HepG2 (cell line): ENCODE results near the gene CAPS. TPM values are rescaled to one million over a fixed set of nuclear protein-coding genes. Genes with fewer than 3 reads are reported as not detected.

Experiments
- AGO2 ChIP-seq: fragments of 200-400 bp; formaldehyde crosslinking; optimal IDR thresholded peaks from 2 replicates; pipeline ENCODE3; 2017; ENCODE audit warnings: mild to moderate bottlenecking, low read depth, low read length, moderate library complexity
- E2F2 ChIP-seq: sonication (generic); formaldehyde crosslinking; IDR thresholded peaks from 2 replicates; pipeline ENCODE4 v1.4.0; 2020; ENCODE audit warnings: missing genetic modification reagents, borderline replicate concordance
- HNF1A ChIP-seq, 2 experiments: sonication (generic) in 1 of 2; formaldehyde crosslinking in 1 of 2; IDR thresholded peaks; 2 replicates each; pipeline versions ENCODE4 v1.4.0 to v1.6.1; 2016 to 2020; ENCODE audit warnings: borderline replicate concordance in 1 of 2, low read depth in 1 of 2, mild to moderate bottlenecking in 1 of 2, missing genetic modification reagents in 1 of 2
- JUN ChIP-seq: sonication (generic); formaldehyde crosslinking; IDR thresholded peaks from 2 replicates; pipeline ENCODE4 v1.4.0; 2020; ENCODE audit warnings: mild to moderate bottlenecking, missing genetic modification reagents
- LBX2 ChIP-seq: sonication (generic); formaldehyde crosslinking; IDR thresholded peaks from 2 replicates; pipeline ENCODE4 v1.5.0; 2020; ENCODE audit warnings: missing genetic modification reagents, mild to moderate bottlenecking, borderline replicate concordance
- NFKBIZ ChIP-seq: IDR thresholded peaks from 2 replicates; pipeline ENCODE4 v1.6.1; 2018; ENCODE audit warnings: missing genetic modification reagents, missing compliant biosample characterization
- NR2F2 ChIP-seq: IDR thresholded peaks from 2 replicates; pipeline ENCODE4 v1.6.1; 2012; ENCODE audit warnings: low read depth, inconsistent platforms, borderline replicate concordance
- PAWR ChIP-seq: sonication (generic); formaldehyde crosslinking; IDR thresholded peaks from 2 replicates; pipeline ENCODE4 v1.4.0; 2020; ENCODE audit warnings: missing genetic modification reagents, mild to moderate bottlenecking, borderline replicate concordance
- RXRB ChIP-seq: IDR thresholded peaks from 2 replicates; pipeline ENCODE4 v1.6.1; 2016; ENCODE audit warnings: borderline replicate concordance, missing genetic modification reagents, missing compliant biosample characterization
- ZNF333 ChIP-seq: sonication (generic); formaldehyde crosslinking; IDR thresholded peaks from 2 replicates; pipeline ENCODE4 v1.4.0; 2020; ENCODE audit warnings: mild to moderate bottlenecking, missing genetic modification reagents, borderline replicate concordance
- ZNF367 ChIP-seq: sonication (generic); formaldehyde crosslinking; IDR thresholded peaks from 2 replicates; pipeline ENCODE4 v1.4.0; 2020; ENCODE audit warnings: missing genetic modification reagents, borderline replicate concordance
- ZNF446 ChIP-seq: sonication (generic); formaldehyde crosslinking; IDR thresholded peaks from 2 replicates; pipeline ENCODE4 v1.5.0; 2020; ENCODE audit warnings: mild to moderate bottlenecking, missing genetic modification reagents
- ZNF503 ChIP-seq: sonication (generic); formaldehyde crosslinking; IDR thresholded peaks from 2 replicates; pipeline ENCODE4 v1.4.0; 2020; ENCODE audit warnings: missing genetic modification reagents
- ZNF614 ChIP-seq: IDR thresholded peaks from 2 replicates; pipeline ENCODE4 v1.6.1; 2018; ENCODE audit warnings: missing biosample characterization, missing genetic modification reagents, inconsistent platforms, borderline replicate concordance
- ZNF781 ChIP-seq: sonication (generic); formaldehyde crosslinking; IDR thresholded peaks from 2 replicates; pipeline ENCODE4 v1.5.1; 2020; ENCODE audit warnings: borderline replicate concordance, mild to moderate bottlenecking, missing genetic modification reagents; ENCODE audit errors: not compliant biosample characterization
- polyA plus RNA-seq, 8 experiments: library from polyadenylated mRNA; depleted of rRNA in 3 of 8; stranded (reverse) in 7 of 8; unstranded in 1 of 8; fragments of >200 nt; fragmentation: Illumina TruSeq in 4 of 8; extraction: Trizol in 4 of 8; gene quantifications; 2 replicates each; pipeline versions ENCODE4 v1.2.1 to v1.2.3, GENCODE V29; 2011 to 2016; ENCODE audit warnings: low read depth in 4 of 8, missing spikeins in 1 of 8, mixed read lengths in 1 of 8; ENCODE audit not compliant: insufficient read depth in 1 of 8
- total RNA-seq, 5 experiments: library from RNA; depleted of rRNA; stranded (reverse); fragments of >200 nt; fragmentation: Illumina TruSeq; extraction: Trizol; gene quantifications; 2 replicates each; pipeline ENCODE4 v1.2.3, GENCODE V29; 2016; ENCODE audit warnings: low read depth in 1 of 5

Gene CAPS
- total and polyA plus RNA-seq, 2 of the 13 experiments (the other 11 are each of a cell fraction or from before 2014, with no cell fraction given), result 3.1 TPM

GRCh38 chr19:5881543-5882299 lies 32.3 kb upstream of the CAPS start (continued):
- no peak for TF ChIP-seq HNF1A (IDR thresholded peaks at IDR 0.05; ENCODE audit: low read depth)
- TF ChIP-seq HNF1A (CRISPR knock-in tag; IDR thresholded peaks at IDR 0.05; ENCODE audit: borderline replicate concordance), result no peak
- TF ChIP-seq PAWR (CRISPR knock-in tag), result no peak
- TF ChIP-seq AGO2, result peak; percentile 40
- no peak for TF ChIP-seq ZNF503 (CRISPR knock-in tag)
- TF ChIP-seq RXRB (CRISPR knock-in tag), result no peak
- no peak for TF ChIP-seq NR2F2
- TF ChIP-seq ZNF367 (CRISPR knock-in tag), result no peak
- no peak for TF ChIP-seq ZNF614 (CRISPR knock-in tag)
- TF ChIP-seq ZNF781 (CRISPR knock-in tag), result no peak
- TF ChIP-seq JUN (CRISPR knock-in tag), result no peak
- TF ChIP-seq NFKBIZ (CRISPR knock-in tag), result no peak
- TF ChIP-seq ZNF333 (CRISPR knock-in tag), result no peak
- no peak for TF ChIP-seq LBX2 (CRISPR knock-in tag)
- no peak for TF ChIP-seq E2F2 (CRISPR knock-in tag)
- no peak for TF ChIP-seq ZNF446 (CRISPR knock-in tag)
